HepG2 (cell line): Measurements from ENCODE around the gene SIVA1. TPM values are rescaled to one million over a fixed set of nuclear protein-coding genes. Genes with fewer than 3 reads are reported as not detected.

Experiments used
- CCAR2 ChIP-seq: fragments of 200-400 bp; formaldehyde crosslinking; optimal IDR thresholded peaks from 2 replicates; pipeline ENCODE3; 2018; ENCODE audit warnings: low read depth, mild to moderate bottlenecking, low read length, moderate library complexity
- EEA1 ChIP-seq: sonication (generic); formaldehyde crosslinking; IDR thresholded peaks from 2 replicates; pipeline ENCODE4 v1.5.1; 2020; ENCODE audit warnings: mild to moderate bottlenecking, missing genetic modification reagents, borderline replicate concordance
- HNRNPLL ChIP-seq: fragments of 200-400 bp; formaldehyde crosslinking; IDR thresholded peaks from 2 replicates; pipeline ENCODE4 v1.6.1; 2017; ENCODE audit warnings: mild to moderate bottlenecking, low read depth, low read length; ENCODE audit not compliant: poor library complexity, severe bottlenecking
- IKZF4 ChIP-seq: sonication (generic); formaldehyde crosslinking; IDR thresholded peaks from 2 replicates; pipeline ENCODE4 v1.5.1; 2020; ENCODE audit warnings: borderline replicate concordance, mild to moderate bottlenecking, low read depth, missing genetic modification reagents; ENCODE audit errors: not compliant biosample characterization
- JARID2 ChIP-seq: sonication (generic); formaldehyde crosslinking; IDR thresholded peaks from 2 replicates; pipeline ENCODE4 v1.8.1; 2023; ENCODE audit warnings: missing genetic modification reagents, inconsistent platforms; ENCODE audit not compliant: insufficient replicate concordance
- KDM2A ChIP-seq: sonication (generic); formaldehyde crosslinking; IDR thresholded peaks from 2 replicates; pipeline ENCODE4 v1.4.0; 2020; ENCODE audit warnings: low read depth, missing genetic modification reagents, borderline replicate concordance
- NFKBIZ ChIP-seq: IDR thresholded peaks from 2 replicates; pipeline ENCODE4 v1.6.1; 2018; ENCODE audit warnings: missing genetic modification reagents, missing compliant biosample characterization
- POLR2G ChIP-seq: fragments of 200-400 bp; formaldehyde crosslinking; IDR thresholded peaks from 2 replicates; pipeline ENCODE4 v1.6.1; 2018; ENCODE audit warnings: mild to moderate bottlenecking, low read depth, low read length, moderate library complexity
- ZFAT ChIP-seq: sonication (generic); formaldehyde crosslinking; conservative IDR thresholded peaks from 2 replicates; pipeline ENCODE4 v1.8.1; 2023; ENCODE audit warnings: missing genetic modification reagents, inconsistent platforms
- ZKSCAN8 ChIP-seq: IDR thresholded peaks from 2 replicates; pipeline ENCODE4 v1.6.1; 2016; ENCODE audit warnings: borderline replicate concordance, missing genetic modification reagents, missing compliant biosample characterization
- ZNF34 ChIP-seq: sonication (generic); formaldehyde crosslinking; IDR thresholded peaks from 2 replicates; pipeline ENCODE4 v1.4.0; 2020; ENCODE audit warnings: mild to moderate bottlenecking, missing genetic modification reagents, borderline replicate concordance
- ZNF382 ChIP-seq: sonication (generic); formaldehyde crosslinking; IDR thresholded peaks from 2 replicates; pipeline ENCODE4 v1.5.0; 2020; ENCODE audit warnings: missing genetic modification reagents, mild to moderate bottlenecking, borderline replicate concordance
- ZNF441 ChIP-seq: sonication (generic); formaldehyde crosslinking; IDR thresholded peaks from 2 replicates; pipeline ENCODE4 v1.7.0; 2021; ENCODE audit warnings: missing genetic modification reagents, borderline replicate concordance
- ZNF891 ChIP-seq: sonication (generic); formaldehyde crosslinking; IDR thresholded peaks from 2 replicates; pipeline ENCODE4 v1.5.0; 2020; ENCODE audit warnings: mild to moderate bottlenecking, missing genetic modification reagents
- ZSCAN31 ChIP-seq: sonication (generic); formaldehyde crosslinking; IDR thresholded peaks from 2 replicates; pipeline ENCODE4 v1.5.0; 2020; ENCODE audit warnings: low read depth, mild to moderate bottlenecking, missing genetic modification reagents
- polyA plus RNA-seq, 8 experiments: library from polyadenylated mRNA; depleted of rRNA in 3 of 8; stranded (reverse) in 7 of 8; unstranded in 1 of 8; fragments of >200 nt; fragmentation: Illumina TruSeq in 4 of 8; extraction: Trizol in 4 of 8; gene quantifications; 2 replicates each; pipeline versions ENCODE4 v1.2.1 to v1.2.3, GENCODE V29; 2011 to 2016; ENCODE audit warnings: low read depth in 4 of 8, missing spikeins in 1 of 8, mixed read lengths in 1 of 8; ENCODE audit not compliant: insufficient read depth in 1 of 8
- total RNA-seq, 5 experiments: library from RNA; depleted of rRNA; stranded (reverse); fragments of >200 nt; fragmentation: Illumina TruSeq; extraction: Trizol; gene quantifications; 2 replicates each; pipeline ENCODE4 v1.2.3, GENCODE V29; 2016; ENCODE audit warnings: low read depth in 1 of 5
- TF ChIP-seq, protein P1 (sequence below): IDR thresholded peaks from 2 replicates; pipeline ENCODE4 v1.6.1; 2016; ENCODE audit warnings: missing genetic modification reagents, missing compliant biosample characterization
- TF ChIP-seq, protein P2 (sequence below): sonication (generic); formaldehyde crosslinking; IDR thresholded peaks from 2 replicates; pipeline ENCODE4 v1.4.0; 2020; ENCODE audit warnings: missing genetic modification reagents
- TF ChIP-seq, protein P3 (sequence below), 2 experiments: IDR thresholded peaks; 2 replicates each; pipeline ENCODE4 v1.6.1; 2011 to 2012; ENCODE audit warnings: low read length in 2 of 2, borderline replicate concordance in 1 of 2, low read depth in 1 of 2, mild to moderate bottlenecking in 1 of 2, moderate library complexity in 1 of 2
- TF ChIP-seq, protein P4 (sequence below): sonication (generic); formaldehyde crosslinking; IDR thresholded peaks from 2 replicates; pipeline ENCODE4 v1.4.0; 2020; ENCODE audit warnings: mild to moderate bottlenecking, low read depth, missing genetic modification reagents
- TF ChIP-seq, protein P5 (sequence below): sonication (generic); formaldehyde crosslinking; IDR thresholded peaks from 2 replicates; pipeline ENCODE4 v1.9.0; 2022; ENCODE audit warnings: low read depth, missing genetic modification reagents

The SIVA1 gene
- total and polyA plus RNA-seq, 2 of the 13 experiments (the other 11 are each of a cell fraction or from before 2014, with no cell fraction given) = 123 to 186 TPM

DNA sequence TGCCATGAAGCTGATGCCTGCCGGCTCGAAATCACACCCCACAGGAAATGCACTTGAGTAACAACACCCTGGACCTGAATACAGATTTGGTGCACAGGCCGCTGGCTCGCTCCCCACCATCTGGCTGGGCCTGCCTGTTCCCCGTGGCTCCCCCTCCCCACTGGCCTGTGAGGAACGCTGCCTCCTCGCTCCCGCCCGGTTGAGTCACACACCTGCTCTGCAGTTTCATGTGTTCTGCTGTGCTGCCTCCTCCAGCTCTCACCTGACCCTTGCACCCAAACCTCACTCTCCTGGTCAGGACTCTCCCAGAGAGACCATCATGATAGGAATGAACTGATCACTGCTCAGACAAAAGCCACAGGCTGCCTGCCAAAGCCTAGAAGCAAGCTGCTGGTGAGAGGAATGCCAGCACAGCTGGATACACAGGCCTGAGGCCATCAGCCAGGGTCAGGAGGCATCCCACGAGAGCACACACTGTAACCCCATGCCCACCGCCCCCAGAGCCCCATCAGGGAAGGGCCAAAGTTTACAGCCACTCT is 3.8 kb upstream of the SIVA1 start (continued):
- peak; percentile 34; the same call in 1 of the 2 replicates for TF ChIP-seq ZNF441 (CRISPR knock-in tag)
- TF ChIP-seq, protein P1, sequence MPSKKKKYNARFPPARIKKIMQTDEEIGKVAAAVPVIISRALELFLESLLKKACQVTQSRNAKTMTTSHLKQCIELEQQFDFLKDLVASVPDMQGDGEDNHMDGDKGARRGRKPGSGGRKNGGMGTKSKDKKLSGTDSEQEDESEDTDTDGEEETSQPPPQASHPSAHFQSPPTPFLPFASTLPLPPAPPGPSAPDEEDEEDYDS (CRISPR knock-in tag) = peak; percentile 70; the same call in 1 of the 2 replicates
- no peak for TF ChIP-seq NFKBIZ (CRISPR knock-in tag)
- TF ChIP-seq ZFAT = no peak
- no peak for TF ChIP-seq ZKSCAN8 (CRISPR knock-in tag)
- TF ChIP-seq ZNF34 (CRISPR knock-in tag) = no peak
- TF ChIP-seq KDM2A (CRISPR knock-in tag) = peak; percentile 61; the same call in 1 of the 2 replicates
- TF ChIP-seq, protein P2, sequence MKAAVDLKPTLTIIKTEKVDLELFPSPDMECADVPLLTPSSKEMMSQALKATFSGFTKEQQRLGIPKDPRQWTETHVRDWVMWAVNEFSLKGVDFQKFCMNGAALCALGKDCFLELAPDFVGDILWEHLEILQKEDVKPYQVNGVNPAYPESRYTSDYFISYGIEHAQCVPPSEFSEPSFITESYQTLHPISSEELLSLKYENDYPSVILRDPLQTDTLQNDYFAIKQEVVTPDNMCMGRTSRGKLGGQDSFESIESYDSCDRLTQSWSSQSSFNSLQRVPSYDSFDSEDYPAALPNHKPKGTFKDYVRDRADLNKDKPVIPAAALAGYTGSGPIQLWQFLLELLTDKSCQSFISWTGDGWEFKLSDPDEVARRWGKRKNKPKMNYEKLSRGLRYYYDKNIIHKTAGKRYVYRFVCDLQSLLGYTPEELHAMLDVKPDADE (CRISPR knock-in tag) = no peak
- no peak for TF ChIP-seq HNRNPLL
- peak; percentile 54; the same call in 1 of the 2 replicates for TF ChIP-seq POLR2G
- no peak for TF ChIP-seq EEA1
- TF ChIP-seq, protein P3, sequence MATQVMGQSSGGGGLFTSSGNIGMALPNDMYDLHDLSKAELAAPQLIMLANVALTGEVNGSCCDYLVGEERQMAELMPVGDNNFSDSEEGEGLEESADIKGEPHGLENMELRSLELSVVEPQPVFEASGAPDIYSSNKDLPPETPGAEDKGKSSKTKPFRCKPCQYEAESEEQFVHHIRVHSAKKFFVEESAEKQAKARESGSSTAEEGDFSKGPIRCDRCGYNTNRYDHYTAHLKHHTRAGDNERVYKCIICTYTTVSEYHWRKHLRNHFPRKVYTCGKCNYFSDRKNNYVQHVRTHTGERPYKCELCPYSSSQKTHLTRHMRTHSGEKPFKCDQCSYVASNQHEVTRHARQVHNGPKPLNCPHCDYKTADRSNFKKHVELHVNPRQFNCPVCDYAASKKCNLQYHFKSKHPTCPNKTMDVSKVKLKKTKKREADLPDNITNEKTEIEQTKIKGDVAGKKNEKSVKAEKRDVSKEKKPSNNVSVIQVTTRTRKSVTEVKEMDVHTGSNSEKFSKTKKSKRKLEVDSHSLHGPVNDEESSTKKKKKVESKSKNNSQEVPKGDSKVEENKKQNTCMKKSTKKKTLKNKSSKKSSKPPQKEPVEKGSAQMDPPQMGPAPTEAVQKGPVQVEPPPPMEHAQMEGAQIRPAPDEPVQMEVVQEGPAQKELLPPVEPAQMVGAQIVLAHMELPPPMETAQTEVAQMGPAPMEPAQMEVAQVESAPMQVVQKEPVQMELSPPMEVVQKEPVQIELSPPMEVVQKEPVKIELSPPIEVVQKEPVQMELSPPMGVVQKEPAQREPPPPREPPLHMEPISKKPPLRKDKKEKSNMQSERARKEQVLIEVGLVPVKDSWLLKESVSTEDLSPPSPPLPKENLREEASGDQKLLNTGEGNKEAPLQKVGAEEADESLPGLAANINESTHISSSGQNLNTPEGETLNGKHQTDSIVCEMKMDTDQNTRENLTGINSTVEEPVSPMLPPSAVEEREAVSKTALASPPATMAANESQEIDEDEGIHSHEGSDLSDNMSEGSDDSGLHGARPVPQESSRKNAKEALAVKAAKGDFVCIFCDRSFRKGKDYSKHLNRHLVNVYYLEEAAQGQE (IDR thresholded peaks at IDR 0.05; ENCODE audit: borderline replicate concordance in 1 of 2, low read depth in 1 of 2, low read length in 2 of 2) = no peak; a peak in 1 of 4 replicates
- TF ChIP-seq, protein P4, sequence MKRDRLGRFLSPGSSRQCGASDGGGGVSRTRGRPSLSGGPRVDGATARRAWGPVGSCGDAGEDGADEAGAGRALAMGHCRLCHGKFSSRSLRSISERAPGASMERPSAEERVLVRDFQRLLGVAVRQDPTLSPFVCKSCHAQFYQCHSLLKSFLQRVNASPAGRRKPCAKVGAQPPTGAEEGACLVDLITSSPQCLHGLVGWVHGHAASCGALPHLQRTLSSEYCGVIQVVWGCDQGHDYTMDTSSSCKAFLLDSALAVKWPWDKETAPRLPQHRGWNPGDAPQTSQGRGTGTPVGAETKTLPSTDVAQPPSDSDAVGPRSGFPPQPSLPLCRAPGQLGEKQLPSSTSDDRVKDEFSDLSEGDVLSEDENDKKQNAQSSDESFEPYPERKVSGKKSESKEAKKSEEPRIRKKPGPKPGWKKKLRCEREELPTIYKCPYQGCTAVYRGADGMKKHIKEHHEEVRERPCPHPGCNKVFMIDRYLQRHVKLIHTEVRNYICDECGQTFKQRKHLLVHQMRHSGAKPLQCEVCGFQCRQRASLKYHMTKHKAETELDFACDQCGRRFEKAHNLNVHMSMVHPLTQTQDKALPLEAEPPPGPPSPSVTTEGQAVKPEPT (CRISPR knock-in tag) = 0 out of 2 replicates have a peak, but pooled peaks have one; percentile 27
- TF ChIP-seq, protein P5, sequence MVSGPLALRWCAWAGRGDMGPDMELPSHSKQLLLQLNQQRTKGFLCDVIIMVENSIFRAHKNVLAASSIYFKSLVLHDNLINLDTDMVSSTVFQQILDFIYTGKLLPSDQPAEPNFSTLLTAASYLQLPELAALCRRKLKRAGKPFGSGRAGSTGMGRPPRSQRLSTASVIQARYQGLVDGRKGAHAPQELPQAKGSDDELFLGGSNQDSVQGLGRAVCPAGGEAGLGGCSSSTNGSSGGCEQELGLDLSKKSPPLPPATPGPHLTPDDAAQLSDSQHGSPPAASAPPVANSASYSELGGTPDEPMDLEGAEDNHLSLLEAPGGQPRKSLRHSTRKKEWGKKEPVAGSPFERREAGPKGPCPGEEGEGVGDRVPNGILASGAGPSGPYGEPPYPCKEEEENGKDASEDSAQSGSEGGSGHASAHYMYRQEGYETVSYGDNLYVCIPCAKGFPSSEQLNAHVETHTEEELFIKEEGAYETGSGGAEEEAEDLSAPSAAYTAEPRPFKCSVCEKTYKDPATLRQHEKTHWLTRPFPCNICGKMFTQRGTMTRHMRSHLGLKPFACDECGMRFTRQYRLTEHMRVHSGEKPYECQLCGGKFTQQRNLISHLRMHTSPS (CRISPR knock-in tag) = peak; percentile 77; the same call in 1 of the 2 replicates
- TF ChIP-seq ZSCAN31 (CRISPR knock-in tag) = peak; percentile 61; the same call in 1 of the 2 replicates
- TF ChIP-seq IKZF4 (CRISPR knock-in tag) = no peak
- no peak for TF ChIP-seq JARID2 (CRISPR knock-in tag)
- no peak for TF ChIP-seq CCAR2
- TF ChIP-seq ZNF382 (CRISPR knock-in tag) = no peak
- no peak for TF ChIP-seq ZNF891 (CRISPR knock-in tag)
